Measurements from ENCODE around the gene C11orf21.

The C11orf21 gene

GRCh38 chr11:2317354-2318050 is 15.8 kb upstream of the C11orf21 start:
- TF ChIP-seq EZH2phosphoT487 (IDR thresholded peaks at IDR 0.05; ENCODE audit: borderline replicate concordance), result no peak
- peak; percentile 17; the same call in 1 of the 2 replicates for TF ChIP-seq CTCF (conservative IDR thresholded peaks at IDR 0.05; ENCODE audit: low read length)
- Histone ChIP-seq H3K9ac (ENCODE audit: low read depth, low read length, poor library complexity, severe bottlenecking) (no peak overlapping the region), H3F3A (ENCODE audit: low read depth) (no peaks in the 10 kb centered on the region), H3K9me2 (replicated peaks; ENCODE audit: low read depth, low read length) (no peaks in the 10 kb centered on the region), H3K9me3 (ENCODE audit: insufficient read depth, low read depth, low read length) (no peaks in the 10 kb centered on the region), H3K4me2 (ENCODE audit: low read depth, low read length, poor library complexity, severe bottlenecking) (no peak overlapping the region), H3K27me3 (ENCODE audit: insufficient read depth, low read length, poor library complexity, severe bottlenecking) (no peaks in the 10 kb centered on the region), H3K4me1 (ENCODE audit: insufficient read depth, low read length, poor library complexity, severe bottlenecking) (peaks cover 8% of the 10 kb centered on the region), H3K4me3 (ENCODE audit: low read length, poor library complexity, severe bottlenecking) (no peak overlapping the region), H3K36me3 (ENCODE audit: insufficient read depth, low read length) (no peaks in the 10 kb centered on the region), H4K20me1 (ENCODE audit: insufficient read depth, low read length, poor library complexity, severe bottlenecking) (no peaks in the 10 kb centered on the region), H2AFZ (ENCODE audit: low read length) (no peak overlapping the region), H3K79me2 (ENCODE audit: insufficient read depth, low read length) (no peaks in the 10 kb centered on the region)

- TF ChIP-seq CTCF (conservative IDR thresholded peaks at IDR 0.05; ENCODE audit: low read length), result no peak
- H3K4me2 ChIP-seq (ENCODE audit: low read depth, low read length, poor library complexity, severe bottlenecking), result no peak overlapping the region
- H3K36me3 ChIP-seq (ENCODE audit: insufficient read depth, low read length), result no peaks in the 10 kb centered on the region
- no peaks in the 10 kb centered on the region for H3K9me2 ChIP-seq (replicated peaks; ENCODE audit: low read depth, low read length)
- no peaks in the 10 kb centered on the region for H3K79me2 ChIP-seq (ENCODE audit: insufficient read depth, low read length)
- H3F3A ChIP-seq (ENCODE audit: low read depth), result no peaks in the 10 kb centered on the region
- H3K9ac ChIP-seq (ENCODE audit: low read depth, low read length, poor library complexity, severe bottlenecking), result no peak overlapping the region
- H4K20me1 ChIP-seq (ENCODE audit: insufficient read depth, low read length, poor library complexity, severe bottlenecking), result no peaks in the 10 kb centered on the region
- H3K4me3 ChIP-seq (ENCODE audit: low read length, poor library complexity, severe bottlenecking), result no peak overlapping the region
- peaks cover 8% of the 10 kb centered on the region for H3K4me1 ChIP-seq (ENCODE audit: insufficient read depth, low read length, poor library complexity, severe bottlenecking)
- H3K27me3 ChIP-seq (ENCODE audit: insufficient read depth, low read length, poor library complexity, severe bottlenecking), result no peaks in the 10 kb centered on the region
- no peak overlapping the region for H2AFZ ChIP-seq (ENCODE audit: low read length)
- no peaks in the 10 kb centered on the region for H3K9me3 ChIP-seq (ENCODE audit: insufficient read depth, low read depth, low read length)
Observed at GRCh38 chr11:2316963-2317244, 15.2 kb upstream of the C11orf21 start.

DNA sequence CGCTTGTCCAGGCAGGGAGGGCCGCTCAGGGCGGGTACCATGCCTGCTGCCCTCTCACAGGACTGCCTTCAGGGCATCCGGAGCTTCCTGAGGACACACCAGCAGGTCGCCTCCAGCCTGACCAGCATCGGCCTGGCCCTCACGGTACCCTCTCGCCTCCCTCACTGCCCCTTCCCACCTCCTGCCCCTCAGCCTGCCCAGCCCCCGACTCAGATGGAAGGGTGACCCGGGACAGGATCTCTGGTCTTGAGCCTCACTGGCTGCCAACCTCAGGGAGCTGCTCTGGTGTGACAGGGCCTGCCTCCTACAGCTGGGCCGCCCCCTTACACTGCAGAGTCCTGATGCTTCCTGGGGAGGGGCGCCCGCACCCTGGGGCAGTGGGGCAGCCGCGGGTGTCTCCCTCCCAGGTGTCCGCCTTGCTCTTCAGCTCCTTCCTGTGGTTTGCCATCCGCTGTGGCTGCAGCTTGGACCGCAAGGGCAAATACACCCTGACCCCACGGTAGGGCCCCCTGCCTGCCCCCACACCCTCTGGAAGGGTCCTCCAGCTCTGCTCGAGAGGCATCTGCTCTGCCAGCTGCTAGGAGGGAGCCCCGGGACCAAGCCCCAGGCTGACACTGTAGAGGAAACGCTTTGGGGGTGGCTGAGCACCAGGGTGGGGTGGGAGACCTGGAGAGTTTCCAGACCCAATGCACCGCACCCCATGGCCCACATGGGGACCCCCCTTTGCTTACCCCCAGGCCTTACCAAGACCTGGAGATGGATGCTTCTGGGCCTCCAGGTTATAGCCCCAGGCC is 14.6 kb upstream of the C11orf21 start:
- TF ChIP-seq CTCF (conservative IDR thresholded peaks at IDR 0.05; ENCODE audit: low read length), result no peak
- TF ChIP-seq EZH2phosphoT487 (IDR thresholded peaks at IDR 0.05; ENCODE audit: borderline replicate concordance), result no peak
- H4K20me1 ChIP-seq (ENCODE audit: insufficient read depth, low read length, poor library complexity, severe bottlenecking), result no peaks in the 10 kb centered on the region
- H3K27me3 ChIP-seq (ENCODE audit: insufficient read depth, low read length, poor library complexity, severe bottlenecking), result no peaks in the 10 kb centered on the region
- no peaks in the 10 kb centered on the region for H3K9me3 ChIP-seq (ENCODE audit: insufficient read depth, low read depth, low read length)
- H2AFZ ChIP-seq (ENCODE audit: low read length), result no peak overlapping the region
- no peak overlapping the region for H3K4me2 ChIP-seq (ENCODE audit: low read depth, low read length, poor library complexity, severe bottlenecking)
- H3K4me1 ChIP-seq (ENCODE audit: insufficient read depth, low read length, poor library complexity, severe bottlenecking), result peaks cover 8% of the 10 kb centered on the region
- H3F3A ChIP-seq (ENCODE audit: low read depth), result no peaks in the 10 kb centered on the region
- no peak overlapping the region for H3K9ac ChIP-seq (ENCODE audit: low read depth, low read length, poor library complexity, severe bottlenecking)
- no peak overlapping the region for H3K4me3 ChIP-seq (ENCODE audit: low read length, poor library complexity, severe bottlenecking)
- H3K36me3 ChIP-seq (ENCODE audit: insufficient read depth, low read length), result no peaks in the 10 kb centered on the region
- H3K79me2 ChIP-seq (ENCODE audit: insufficient read depth, low read length), result no peaks in the 10 kb centered on the region
- no peaks in the 10 kb centered on the region for H3K9me2 ChIP-seq (replicated peaks; ENCODE audit: low read depth, low read length)
